Mammary epithelial cell (primary cell): ENCODE results near the gene ZBTB2.

Experiments
- CTCF ChIP-seq, 2 donors: IDR thresholded peaks in 1 of 2; conservative IDR thresholded peaks in 1 of 2; 2 replicates each; pipeline ENCODE4 v1.5.1; 2011 to 2012; ENCODE audit warnings: inconsistent platforms in 2 of 2, low read length in 2 of 2, mild to moderate bottlenecking in 2 of 2, control low read depth in 1 of 2, low read depth in 1 of 2; ENCODE audit not compliant: insufficient read depth in 1 of 2; ENCODE audit errors: extremely low read depth in 1 of 2
- EZH2 ChIP-seq: IDR thresholded peaks from 2 replicates; pipeline ENCODE4 v1.6.1; 2012; ENCODE audit warnings: low read length, inconsistent platforms, borderline replicate concordance

GRCh38 chr6:151335930-151336329, 55.4 kb downstream of the ZBTB2 start:
- no peak for TF ChIP-seq CTCF (conservative IDR thresholded peaks at IDR 0.05 in 1 of 2, IDR thresholded peaks at IDR 0.05 in 1 of 2; ENCODE audit: extremely low read depth in 1 of 2, insufficient read depth in 1 of 2, low read depth in 1 of 2, low read length in 2 of 2)
- no peak for TF ChIP-seq EZH2
